ENCODE data around the gene ELMO1.

Gene ELMO1

DNA sequence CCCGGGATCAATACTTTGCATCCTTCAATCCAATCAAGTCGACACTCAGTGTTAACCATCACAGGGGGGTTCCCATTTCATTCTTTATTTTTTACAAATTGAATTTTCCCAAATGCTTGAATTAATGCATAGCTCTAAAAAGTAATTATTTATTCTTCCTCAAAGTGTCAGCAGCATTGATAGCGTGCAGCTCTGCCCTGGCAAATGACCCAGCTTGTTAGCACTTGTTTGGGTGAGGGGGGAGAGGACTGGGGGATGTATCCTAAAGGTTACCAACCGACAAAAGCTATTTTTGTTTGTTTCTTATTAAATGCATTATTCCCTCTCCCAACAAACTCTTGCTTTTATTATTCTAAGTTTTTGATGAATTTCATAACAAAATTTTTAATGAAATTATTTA is 27.0 kb upstream of the ELMO1 start:
- CTCF ChIA-PET = no interaction called here
- TF ChIP-seq, protein P1, sequence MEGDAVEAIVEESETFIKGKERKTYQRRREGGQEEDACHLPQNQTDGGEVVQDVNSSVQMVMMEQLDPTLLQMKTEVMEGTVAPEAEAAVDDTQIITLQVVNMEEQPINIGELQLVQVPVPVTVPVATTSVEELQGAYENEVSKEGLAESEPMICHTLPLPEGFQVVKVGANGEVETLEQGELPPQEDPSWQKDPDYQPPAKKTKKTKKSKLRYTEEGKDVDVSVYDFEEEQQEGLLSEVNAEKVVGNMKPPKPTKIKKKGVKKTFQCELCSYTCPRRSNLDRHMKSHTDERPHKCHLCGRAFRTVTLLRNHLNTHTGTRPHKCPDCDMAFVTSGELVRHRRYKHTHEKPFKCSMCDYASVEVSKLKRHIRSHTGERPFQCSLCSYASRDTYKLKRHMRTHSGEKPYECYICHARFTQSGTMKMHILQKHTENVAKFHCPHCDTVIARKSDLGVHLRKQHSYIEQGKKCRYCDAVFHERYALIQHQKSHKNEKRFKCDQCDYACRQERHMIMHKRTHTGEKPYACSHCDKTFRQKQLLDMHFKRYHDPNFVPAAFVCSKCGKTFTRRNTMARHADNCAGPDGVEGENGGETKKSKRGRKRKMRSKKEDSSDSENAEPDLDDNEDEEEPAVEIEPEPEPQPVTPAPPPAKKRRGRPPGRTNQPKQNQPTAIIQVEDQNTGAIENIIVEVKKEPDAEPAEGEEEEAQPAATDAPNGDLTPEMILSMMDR (IDR thresholded peaks at IDR 0.05; ENCODE audit: insufficient read depth, low read length, missing control alignments) = no peak
- no peak for DNase-seq (ENCODE audit: low read depth, low spot score)
- POLR2A ChIA-PET = no interaction called here
- no peak overlapping the region for H3K4me3 ChIP-seq (ENCODE audit: low read depth, low read length)

DNA sequence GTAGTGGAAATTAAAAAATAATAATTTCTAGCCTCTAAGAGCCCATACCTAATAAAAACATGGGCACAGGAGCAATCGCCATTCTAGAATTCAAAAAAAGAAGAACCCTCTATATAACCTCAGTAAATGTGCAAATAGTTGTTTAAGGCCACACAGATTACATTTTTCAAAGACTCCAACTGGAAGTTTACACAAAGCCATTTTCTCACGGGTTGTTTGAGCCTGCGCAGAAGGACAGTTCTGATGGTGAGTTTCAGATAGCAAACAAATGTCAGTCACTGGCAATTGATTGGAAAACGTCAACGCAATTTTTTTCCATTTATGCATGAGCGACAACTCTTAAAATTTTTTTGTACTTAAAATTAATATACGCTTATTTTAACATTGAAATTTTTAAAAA is 23.0 kb upstream of the ELMO1 start:
- TF ChIP-seq, protein P1 (IDR thresholded peaks at IDR 0.05; ENCODE audit: insufficient read depth, low read length, missing control alignments) = no peak
- ChIA-PET CTCF (no interaction called here), POLR2A (no interaction called here)
- H3K4me3 ChIP-seq (ENCODE audit: low read depth, low read length) = no peak overlapping the region
- DNase-seq (ENCODE audit: low read depth, low spot score) = no peak

DNA sequence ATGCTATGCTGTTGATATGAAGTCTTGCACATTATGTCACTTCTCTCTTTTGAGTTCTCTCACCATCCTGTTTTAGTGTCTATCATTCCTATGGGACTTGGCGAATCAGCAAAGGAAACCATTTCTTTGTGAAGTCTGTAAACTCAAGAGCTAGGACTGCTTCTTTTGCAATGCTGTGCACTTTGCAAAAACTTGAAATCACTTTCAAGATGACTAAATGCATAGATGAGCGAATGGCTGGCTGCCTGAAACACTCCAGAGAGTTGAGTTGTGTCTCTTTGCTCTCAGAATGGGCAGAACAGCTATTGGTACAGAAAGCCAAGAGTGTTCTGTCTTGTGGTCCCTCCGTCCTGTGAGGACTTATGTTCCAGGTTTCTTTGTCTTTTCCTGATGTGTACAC is 18.3 kb upstream of the ELMO1 start:
- POLR2A ChIA-PET = no interaction called here
- TF ChIP-seq, protein P1 (IDR thresholded peaks at IDR 0.05; ENCODE audit: insufficient read depth, low read length, missing control alignments) = no peak
- CTCF ChIA-PET = no interaction called here
- DNase-seq (ENCODE audit: low read depth, low spot score) = no peak
- H3K4me3 ChIP-seq (ENCODE audit: low read depth, low read length) = no peak overlapping the region

DNA sequence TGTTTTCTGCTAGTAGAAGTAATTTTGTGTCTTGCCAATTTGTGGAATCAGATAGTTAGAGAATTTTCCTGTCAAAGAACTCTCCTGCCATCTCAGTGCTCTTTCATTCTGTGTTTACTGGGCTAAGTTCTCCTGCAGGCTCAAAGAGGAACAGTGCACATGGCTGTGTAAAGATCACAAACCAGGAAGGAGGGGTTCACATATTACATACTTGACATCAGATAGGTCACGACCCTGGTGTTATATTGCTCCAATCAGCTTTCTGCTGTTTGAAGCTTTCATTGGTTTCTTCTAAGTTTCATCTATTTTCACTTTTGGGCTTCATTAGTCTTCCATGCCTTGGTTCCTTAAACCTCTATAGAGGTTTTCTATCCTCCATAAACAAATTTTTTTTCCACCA is 13.5 kb upstream of the ELMO1 start:
- TF ChIP-seq, protein P1 (IDR thresholded peaks at IDR 0.05; ENCODE audit: insufficient read depth, low read length, missing control alignments) = no peak
- no peak for DNase-seq (ENCODE audit: low read depth, low spot score)
- no peak overlapping the region for H3K4me3 ChIP-seq (ENCODE audit: low read depth, low read length)
- ChIA-PET POLR2A (no interaction called here), CTCF (no interaction called here)

DNA sequence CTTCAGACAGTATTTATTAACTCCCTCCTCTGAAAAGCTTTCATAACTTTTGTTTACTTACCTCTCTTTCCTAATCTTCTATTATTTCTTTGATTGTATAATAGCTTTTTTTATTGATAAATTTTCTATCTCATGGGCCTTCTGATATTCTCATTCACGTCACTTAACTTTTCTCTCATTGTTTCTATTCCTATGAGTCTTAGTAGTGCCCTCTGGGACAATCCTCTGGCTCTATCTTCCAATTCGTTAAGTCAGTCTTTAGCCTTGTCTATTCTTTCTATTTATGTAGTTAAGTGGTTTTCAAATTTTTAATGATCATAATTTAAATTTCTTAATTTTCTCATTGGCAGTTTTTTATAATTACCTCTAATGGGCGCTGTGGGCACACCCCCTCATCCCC is 6.4 kb upstream of the ELMO1 start:
- no peak overlapping the region for H3K4me3 ChIP-seq (ENCODE audit: low read depth, low read length)
- ChIA-PET POLR2A (no interaction called here), CTCF (no interaction called here)
- DNase-seq (ENCODE audit: low read depth, low spot score) = no peak
- TF ChIP-seq, protein P1 (IDR thresholded peaks at IDR 0.05; ENCODE audit: insufficient read depth, low read length, missing control alignments) = no peak

DNA sequence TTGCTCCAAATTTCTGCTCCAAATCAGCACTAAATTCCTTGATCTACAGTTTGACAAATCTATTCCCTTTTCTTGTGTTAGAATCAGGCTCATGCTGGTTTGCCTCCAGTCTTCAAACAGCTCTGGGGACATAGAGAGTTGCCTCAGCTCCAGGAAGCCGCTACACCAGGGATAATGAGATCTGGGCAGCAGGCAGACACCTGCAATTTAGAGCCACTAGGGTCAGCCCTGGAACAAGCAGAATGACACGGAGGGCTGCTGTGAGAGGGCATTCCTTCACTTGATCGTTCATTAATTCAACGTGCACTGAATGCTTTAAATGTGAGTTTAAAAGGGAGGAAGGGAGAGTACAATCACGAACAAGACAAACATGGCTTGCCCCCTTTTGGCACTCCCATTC is 3.7 kb upstream of the ELMO1 start:
- CTCF ChIA-PET = no interaction called here
- no peak overlapping the region for H3K4me3 ChIP-seq (ENCODE audit: low read depth, low read length)
- no peak for DNase-seq (ENCODE audit: low read depth, low spot score)
- TF ChIP-seq, protein P1 (IDR thresholded peaks at IDR 0.05; ENCODE audit: insufficient read depth, low read length, missing control alignments) = no peak
- POLR2A ChIA-PET = no interaction called here
